Stimulated activated CD8-positive, alpha-beta memory T cell treated with anti-CD3 and anti-CD28 coated beads, Interleukin-2, amount 100 ng/mL, for 48 hours (primary cell): ENCODE measurements around the gene TP53INP2.
"Not testable (repeated sequence)": the region's sequence is repeated elsewhere in the genome, so short reads cannot be mapped to it uniquely, and the experiment has no call there.

Source experiments
- DNase-seq, 2 donors: peaks; one replicate each; pipeline ENCODE4 v3.0.0-alpha.2; 2020; ENCODE audit warnings: low read depth in 2 of 2

The TP53INP2 gene

DNA sequence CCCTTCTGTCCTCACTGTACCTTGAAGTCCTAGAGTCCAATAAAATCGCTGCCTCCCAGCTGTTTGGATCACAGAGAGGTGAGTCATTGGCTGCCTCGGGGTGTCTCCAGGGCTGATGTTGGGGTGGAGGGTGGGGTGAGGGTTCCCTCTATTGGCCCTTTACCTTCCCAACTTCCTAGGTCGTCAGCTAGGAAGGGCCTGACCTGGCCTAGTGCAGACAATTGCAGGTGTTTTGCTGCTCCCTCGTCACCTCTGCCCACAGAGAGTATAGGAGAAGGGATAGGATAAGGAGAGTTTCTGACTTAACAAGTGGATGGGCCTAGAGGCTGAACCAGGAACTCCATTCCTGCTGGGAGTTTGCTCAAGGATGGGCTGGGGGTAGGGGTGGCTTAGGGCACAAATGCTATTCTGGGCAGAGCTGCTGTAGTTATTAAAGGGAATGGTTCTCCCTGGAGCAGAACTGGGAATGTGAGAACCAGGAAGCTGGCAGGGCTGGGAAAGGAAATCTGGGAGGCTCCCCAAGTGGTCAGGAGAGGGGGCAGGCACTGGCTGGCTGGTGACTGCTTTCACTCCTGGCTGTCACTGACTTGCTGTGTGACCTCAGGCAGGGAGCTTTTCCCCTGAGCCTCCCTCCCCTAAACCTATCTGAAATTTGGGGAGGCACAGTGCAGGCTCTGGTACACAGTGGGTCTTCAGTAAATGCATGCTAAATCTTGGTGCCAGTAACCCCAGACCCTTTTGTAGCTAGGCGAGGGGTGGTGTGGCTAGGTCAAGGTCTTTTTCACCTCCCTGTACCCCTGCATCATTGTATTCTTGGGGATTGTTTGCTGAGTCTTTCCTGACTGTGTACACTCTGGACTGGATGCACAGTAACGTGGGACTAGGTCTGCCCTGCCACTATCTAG is 1.5 kb downstream of the TP53INP2 start:
- DNase-seq = no peak

DNA sequence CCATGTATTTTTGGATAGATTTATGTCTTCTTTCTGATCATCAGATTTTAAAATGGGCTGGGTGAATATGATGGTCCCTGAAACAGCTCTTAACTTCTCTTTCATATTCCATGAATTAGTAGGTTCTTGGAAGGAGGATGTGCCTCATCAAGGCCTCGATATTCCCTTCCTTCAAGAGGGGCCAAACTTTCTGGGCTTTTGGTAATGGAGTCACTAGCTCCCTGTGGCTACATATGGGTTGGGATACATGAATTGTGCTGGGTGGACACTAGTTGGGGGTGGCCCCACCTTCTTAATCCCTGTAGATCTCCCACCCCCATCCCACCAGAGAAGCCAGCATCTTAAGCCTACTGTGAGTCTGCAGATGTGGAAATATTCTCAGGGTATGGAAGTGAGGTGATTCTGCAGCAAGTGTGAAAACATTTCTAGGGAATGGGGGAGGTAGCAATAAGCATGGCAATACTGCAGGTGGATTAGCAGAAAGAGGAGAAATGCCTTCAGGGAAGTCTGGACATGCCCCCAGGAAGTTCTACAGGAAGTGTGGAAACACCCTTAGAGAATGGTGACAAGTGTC is 2.2 kb downstream of the TP53INP2 start:
- no peak for DNase-seq

DNA sequence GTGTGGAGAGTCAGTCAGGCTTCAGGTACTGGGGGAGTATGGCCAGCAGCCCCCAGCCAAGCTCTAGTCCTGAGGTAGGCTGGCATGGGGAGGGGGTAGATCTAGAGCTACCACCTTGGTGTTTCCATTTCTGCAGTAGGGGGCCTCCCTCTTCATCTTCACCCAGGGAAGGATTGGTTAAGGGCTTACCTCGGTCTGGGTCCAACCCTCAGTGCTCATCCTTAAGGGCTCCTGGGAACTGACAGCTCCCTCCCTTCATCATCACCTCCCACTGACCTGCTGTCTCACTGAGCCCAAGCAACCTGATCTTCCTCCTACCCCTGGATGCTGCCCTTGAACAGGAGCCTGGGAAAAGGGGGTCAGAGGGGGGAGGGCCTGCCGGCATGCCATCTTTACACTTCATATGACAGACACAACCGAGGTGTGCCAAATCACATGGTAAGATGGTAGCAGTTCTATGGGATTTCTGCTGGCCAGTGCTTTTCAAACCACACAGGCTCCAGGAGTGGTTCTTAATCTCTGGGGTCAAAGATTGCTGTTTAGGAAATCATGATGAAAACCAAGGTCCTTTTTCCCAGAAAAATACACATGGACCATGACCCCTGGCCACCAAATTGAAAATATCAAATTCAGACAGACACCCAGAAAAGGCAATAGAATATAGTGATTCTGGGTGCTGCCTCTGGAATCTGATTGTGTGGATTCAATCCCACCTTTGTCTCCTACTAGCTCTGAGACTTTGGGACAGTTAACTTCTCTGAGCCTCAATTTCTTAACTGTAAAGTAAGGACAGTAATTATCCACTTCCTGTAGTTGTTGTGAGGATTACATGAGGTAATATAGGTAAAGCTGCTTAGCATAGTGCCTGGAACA is 3.0 kb downstream of the TP53INP2 start:
- no peak for DNase-seq

DNA sequence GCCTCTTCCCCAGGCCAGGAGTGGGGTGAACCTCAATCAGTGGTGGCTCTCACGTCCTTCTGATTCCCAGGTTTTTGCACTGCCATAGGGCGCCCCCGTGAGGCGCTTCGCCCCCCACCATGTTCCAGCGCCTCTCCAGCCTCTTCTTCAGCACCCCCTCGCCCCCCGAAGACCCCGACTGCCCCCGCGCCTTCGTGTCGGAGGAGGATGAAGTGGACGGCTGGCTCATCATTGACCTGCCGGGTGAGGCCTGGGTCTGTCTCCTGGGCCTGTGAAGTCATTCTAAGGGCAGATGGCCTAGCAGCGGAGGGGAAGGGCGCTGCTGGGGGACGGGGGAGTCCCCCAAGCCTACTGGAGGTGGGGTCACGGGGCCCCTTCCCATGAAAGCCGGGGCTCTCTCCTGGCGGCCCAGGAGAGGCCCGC is 4.5 kb downstream of the TP53INP2 start:
- peak; percentile 32 to 52 for DNase-seq

DNA sequence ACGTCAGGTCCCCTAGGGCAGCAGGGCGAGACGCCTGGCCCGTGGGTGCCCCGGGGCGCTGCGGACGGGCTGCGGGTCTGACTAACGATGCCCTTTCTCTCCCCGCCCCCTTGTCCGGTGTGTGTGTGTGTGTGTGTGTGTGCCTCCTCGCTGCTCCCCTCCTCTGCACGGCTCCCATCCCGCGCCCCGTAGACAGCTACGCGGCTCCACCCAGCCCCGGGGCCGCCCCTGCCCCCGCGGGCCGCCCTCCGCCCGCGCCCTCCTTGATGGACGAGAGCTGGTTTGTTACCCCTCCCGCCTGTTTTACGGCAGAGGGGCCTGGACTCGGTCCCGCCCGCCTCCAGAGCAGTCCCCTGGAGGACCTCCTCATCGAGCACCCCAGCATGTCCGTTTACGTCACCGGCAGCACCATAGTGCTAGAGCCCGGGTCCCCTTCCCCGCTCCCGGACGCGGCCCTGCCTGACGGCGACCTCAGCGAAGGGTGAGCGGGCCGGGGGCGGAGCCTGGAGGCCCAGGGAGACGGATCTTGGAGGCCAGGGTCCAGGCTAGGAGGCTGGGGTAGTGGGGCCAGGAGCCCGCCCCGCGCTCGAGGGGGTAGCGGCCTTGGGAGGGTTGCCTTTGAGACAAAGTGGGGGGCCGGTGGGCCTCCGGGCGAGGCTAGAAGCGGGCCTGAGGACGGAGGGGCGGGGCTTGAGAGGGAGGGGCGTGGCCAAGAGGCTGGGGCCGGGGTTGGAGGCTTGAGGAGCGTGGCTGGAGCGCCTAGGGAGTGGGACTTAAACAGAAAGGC is 5.1 kb downstream of the TP53INP2 start:
- DNase-seq = peak; percentile 70 to 83

DNA sequence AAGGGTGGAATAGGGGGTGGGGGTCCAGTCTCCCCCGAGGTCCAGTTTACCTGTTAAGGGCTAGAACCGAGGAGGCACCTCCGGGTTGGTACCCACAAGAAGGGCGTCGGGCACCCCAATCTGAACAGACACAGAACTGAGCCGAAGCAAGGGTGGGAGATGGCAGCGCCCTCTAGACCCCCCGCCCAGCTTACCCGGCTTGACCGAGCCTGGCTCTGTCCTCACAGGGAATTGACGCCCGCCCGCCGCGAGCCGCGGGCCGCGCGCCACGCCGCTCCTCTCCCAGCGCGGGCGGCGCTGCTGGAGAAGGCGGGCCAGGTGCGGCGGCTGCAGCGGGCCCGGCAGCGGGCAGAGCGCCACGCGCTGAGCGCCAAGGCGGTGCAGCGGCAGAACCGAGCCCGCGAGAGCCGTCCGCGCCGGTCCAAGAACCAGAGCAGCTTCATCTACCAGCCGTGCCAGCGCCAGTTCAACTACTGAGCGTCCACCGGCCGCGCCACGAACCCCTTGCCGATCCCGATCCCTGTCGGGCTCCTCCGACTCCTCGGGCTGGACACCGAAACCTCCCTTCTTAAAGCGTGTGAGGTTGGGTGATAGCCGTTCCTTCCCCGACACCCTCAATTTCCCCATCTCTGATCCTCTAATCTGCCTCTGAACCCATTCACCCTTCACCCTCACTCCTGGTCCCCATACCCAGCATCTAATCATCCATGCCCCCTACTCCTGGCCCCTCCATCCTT is 5.9 kb downstream of the TP53INP2 start:
- peak; percentile 34 to 61 for DNase-seq

DNA sequence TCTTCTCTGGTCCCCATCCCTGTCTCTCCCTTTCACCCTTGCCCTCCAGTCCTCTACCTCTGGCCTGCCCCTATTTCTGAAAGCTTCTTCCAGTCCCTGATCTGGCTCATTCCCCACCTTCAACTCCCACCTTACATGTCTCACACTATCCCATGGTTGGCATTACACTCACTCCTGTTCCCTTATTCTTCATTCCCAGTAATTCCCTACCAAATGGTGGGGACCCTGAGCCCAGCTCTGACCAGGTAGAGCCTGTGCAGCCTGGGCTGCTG is 6.4 kb downstream of the TP53INP2 start:
- no peak for DNase-seq

DNA sequence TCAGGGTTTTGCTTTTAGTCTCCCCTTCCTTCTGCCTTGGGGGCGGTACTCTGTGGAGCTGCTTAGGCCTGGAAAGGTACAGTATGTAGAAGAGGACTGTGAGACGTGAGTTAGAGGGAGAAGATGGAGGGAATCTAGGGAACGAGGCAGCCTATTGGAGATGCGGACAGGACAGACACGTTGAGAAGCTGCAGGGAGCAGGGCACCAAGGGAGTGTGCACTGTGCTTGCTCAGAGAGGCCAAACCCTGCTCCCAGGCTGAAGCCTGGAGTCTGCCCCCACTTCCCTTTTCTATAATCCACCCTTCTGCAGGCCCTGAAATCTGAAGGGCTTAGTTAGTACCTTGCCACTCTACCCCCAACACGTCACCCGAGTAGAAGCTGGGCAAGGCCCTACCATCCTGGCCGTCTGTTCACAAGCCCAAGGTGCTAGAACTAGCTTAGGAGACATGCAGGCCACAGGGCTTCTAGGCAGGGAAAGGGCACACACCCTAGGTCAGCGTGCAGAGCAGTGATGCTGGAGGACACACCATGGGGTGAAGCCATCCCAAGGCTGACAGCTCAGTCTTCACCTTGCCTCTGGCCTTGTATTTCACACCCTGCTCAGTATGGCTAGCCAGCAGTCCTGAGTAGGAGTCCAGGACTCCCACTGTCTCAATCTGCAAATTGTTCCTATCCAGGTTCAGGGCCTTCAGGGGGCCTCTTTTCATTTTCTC is 6.9 kb downstream of the TP53INP2 start:
- no peak for DNase-seq

DNA sequence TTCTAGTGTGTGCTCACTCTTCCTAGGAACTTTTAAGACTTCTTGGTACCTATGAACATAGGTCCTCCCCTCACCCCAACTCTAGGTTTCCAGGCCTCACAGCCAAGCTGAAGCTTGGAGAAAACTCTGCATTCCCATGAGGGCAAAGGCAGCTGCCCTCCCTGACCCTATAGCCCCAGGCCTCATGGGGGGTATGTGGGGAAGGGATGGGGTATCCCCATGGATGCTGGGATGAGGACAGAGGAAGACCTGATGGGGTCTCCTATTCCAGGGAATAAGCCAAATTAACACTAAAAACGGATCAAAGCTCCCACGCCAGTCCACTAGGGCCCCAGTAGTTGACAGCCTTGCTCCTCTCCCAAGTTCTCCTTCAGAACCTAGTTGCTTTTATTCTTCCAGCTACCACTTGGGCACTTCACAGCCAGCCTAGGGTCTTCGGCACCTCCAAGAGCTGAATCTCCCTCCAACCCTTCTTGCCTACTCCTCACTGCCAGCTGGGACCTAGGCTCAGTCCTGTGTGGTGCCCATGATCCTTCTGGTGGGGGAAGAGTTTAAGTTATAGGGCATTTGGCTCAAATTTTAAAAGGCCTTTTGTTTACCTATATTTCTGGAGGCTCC is 7.8 kb downstream of the TP53INP2 start:
- DNase-seq = no peak

DNA sequence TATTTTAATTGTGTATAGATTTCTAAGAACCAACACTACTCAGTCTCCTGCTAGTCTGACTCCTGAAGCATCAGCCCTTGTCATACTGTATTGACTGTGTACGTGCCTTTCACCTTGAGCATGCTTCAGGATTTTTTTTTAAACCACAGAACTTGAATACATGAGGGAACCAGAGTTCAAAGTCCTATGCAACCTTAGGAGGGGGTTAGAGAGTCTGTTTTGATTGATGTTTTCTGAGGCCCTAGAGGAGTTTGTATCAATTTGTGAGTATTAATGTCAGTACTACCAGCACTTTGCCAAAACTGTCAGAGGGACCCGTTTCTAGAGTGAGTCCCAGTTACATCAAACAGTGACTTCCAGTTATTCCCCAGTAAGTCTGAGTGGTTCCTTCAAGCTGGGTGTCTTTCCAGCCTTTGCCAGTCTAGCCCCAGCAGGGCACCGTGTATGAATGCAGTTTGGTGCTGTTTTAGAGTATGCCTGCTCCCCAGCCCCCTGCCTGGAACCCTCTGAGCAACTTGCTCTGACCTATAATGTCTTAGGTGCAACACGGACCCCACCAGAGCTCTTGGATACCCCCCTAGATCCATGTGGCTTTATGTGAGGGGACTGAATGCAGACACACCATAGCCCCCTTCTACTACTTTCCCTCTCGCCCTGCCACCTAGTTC is 8.5 kb downstream of the TP53INP2 start:
- DNase-seq = no peak

DNA sequence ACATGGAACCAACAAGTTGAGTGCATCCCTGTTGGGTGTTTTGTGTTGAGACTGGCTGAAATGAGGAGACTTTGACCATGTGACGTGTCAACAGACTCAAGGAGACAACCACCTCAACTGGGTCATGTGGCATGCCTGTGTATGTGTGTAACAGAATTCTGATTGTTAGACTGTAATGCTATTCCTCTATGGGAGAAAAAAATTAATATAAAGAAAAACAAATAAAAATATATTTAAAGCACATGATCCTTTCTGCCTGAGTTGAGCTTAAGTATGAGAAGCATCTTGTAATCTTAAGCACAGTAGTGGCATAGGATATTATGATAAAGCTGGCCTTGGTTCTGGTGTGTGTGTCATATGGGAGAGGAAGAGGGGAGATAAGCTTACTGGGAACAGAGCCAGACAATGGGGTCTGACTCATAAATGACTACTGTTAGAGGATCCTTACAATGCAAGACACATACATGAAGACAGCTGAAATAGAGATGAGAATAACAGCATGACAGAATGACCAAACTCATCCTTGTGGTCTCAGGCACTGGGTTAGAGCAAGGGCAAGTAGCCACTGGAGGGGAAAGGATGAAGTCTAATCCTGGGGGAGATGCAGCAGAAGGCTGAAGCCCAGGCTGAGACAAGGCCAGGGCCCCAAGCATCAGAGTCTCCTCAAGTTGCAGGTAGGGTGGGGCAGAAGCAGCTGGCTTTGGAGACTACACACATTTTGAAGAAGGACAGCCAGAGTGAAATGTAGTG is 9.2 kb downstream of the TP53INP2 start:
- no peak for DNase-seq

DNA sequence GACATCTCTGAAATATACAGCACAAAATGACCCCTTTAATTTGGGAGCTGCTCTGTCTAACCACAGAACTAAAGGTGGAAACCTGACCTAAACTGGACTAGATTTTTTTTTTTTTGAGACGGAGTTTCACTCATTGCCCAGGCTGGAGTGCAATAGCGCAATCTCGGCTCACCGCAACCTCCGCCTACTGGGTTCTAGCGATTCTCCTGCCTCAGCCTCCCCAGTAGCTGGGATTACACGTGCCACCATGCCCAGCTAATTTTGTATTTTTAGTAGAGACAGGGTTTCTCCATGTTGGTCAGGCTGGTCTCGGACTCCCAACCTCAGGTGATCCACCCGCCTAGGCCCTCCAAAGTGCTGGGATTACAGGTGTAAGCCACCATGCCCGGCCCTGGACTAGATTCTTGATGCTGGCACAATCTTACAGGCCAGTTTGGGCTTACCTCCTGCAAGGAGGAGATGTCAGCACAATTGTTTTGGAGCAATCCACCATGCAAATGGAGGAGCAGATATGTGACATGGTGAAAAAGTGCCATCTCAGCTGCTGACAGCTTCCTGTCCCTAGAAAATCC is 9.9 kb downstream of the TP53INP2 start:
- not testable (repeated sequence) for DNase-seq

DNA sequence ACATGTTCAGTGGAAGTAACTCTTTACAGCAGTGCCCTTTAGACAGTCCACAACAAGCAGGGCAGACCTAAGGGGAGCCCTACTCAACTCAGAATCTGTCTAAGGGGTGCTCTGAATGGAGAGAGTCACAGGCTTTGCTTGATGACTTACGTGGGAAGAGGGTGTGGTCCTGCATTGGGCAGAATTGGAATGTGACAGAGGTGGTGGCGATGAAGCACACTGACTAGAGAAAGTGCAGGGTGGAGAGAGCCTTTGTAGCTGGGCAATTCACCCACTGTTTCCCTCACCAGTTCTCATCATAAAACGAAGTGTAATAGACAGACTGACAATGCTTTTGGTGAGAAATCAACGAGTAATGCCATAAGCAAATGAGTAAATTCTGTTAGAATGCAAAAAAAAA is 11.2 kb downstream of the TP53INP2 start:
- DNase-seq = no peak

DNA sequence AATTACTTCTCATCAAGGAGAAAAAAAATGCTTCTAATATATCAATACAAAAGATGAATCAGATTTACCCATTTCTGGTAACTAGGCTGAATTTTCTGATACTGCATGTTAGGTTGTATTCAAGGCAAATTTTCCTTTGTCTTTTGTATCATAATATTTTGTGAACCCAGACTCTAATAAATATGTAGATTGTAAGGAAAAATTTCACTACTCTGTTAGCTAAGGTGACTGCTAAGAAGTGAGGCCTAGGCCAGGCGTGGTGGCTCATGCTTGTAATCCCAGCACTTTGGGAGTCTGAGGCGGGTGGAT is 12.7 kb downstream of the TP53INP2 start:
- DNase-seq = no peak

DNA sequence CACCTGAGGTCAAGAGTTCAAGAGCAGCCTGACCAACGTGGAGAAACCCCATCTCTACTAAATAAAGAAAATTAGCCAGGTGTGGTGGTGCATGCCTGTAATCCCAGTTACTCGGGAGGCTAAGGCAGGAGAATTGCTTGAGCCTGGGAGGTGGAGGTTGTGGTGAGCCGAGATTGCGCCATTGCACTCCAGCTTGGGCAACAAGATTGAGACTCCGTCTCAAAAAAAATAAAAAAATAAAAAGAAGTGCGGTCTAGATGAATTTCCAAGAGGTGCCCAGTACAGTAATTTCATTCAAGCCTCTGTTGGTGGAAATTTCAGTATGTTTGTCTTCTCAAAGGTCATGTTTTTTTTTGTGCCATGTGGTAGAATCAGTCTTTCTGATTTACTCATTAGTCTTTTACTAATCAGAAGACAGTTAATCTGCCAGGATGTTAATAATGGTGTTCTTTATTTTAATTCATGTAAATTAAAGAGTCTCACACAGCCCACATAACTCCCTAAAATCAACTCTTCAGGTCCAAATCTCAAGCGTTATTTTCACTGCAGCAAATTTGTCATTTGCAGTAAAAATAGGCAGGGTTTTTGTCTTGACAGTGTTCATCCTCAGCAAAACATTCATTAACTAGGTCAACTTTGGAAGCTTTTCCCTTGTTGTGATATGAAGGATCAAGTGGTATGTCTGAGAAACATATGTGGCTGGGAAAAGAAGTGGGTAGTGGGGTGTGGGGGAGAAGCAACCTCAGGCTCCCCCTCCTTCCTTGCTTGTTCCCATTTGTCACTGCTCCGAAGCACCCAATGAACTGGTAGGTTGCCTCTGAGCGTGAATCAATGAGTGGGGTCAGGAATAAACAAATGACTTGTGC is 13.3 kb downstream of the TP53INP2 start:
- no peak for DNase-seq

DNA sequence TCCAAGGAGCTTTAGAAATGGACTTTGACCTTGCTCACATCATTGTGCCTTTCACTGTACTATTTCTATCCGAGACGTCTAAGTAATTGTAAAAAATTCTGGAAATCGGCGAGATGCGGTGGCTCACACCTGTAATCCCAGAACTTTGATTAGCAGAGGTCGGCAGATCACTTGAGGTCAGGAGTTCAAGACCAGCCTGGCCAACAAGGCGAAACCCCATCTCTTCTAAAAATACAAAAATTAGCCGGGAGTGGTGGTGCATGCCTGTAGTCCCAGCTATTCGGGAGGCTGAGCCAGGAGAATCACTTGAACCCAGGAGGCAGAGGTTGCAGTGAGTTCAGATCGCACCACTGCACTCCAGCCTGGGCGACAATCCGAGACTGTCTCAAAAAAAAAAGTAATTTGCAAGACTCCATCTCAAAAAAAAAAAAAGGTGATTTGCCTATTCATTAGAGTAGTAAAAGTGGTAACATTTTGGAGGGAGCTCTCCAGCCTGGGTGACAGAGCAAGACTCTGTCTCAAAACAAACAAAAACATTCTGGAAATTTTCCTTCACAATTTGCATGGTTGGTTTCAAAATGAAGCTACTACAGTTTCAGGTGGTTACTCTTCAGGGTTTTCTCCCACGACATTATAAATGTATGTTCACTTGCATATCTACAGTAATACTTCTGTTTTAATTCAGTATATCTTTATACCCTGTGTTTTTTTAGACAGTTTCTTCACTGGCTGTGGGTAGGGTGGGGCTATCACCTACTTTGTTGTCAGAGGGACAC is 15.3 kb downstream of the TP53INP2 start:
- DNase-seq = not testable (repeated sequence)

DNA sequence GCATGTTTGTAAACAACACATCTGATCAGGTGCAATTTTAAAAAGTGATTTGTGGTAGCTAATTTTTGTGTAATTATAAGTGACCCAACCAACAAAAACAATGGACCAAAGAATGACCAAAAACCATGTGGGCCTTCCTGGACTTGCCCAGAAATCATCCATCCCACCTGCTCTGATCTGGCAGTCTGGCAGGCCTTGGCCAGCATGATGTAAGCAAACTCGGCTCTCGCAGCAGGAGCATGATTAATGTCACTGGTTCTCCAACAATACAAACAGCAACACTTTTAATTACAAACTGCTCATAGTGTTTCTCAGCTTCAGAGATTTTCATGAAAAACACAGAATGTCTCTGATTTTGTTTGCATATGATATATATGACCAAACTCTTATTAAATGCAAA is 16.1 kb downstream of the TP53INP2 start:
- DNase-seq = no peak
